Activated naive CD4-positive, alpha-beta T cell treated with anti-CD3 and anti-CD28 coated beads, Interleukin-2, amount 50 U/mL, for 24 hours (primary cell): ENCODE results near the gene TAGAP.

Experiments
- H3K27ac Mint-ChIP-seq: one replicate; pipeline ENCODE4 v1.8.0; 2021; ENCODE audit warnings: mild to moderate bottlenecking, mixed read lengths
- H3K27me3 Mint-ChIP-seq: one replicate; pipeline ENCODE4 v1.8.0; 2021; ENCODE audit warnings: mixed read lengths
- H3K36me3 Mint-ChIP-seq: one replicate; pipeline ENCODE4 v1.8.0; 2021; ENCODE audit warnings: mixed read lengths
- H3K4me1 Mint-ChIP-seq: one replicate; pipeline ENCODE4 v1.8.0; 2021; ENCODE audit warnings: mixed read lengths
- H3K4me3 Mint-ChIP-seq: one replicate; pipeline ENCODE4 v1.8.0; 2021; ENCODE audit warnings: mild to moderate bottlenecking, mixed read lengths
- H3K9me3 Mint-ChIP-seq: one replicate; pipeline ENCODE4 v1.8.0; 2021; ENCODE audit warnings: mixed read lengths

TAGAP gene

DNA sequence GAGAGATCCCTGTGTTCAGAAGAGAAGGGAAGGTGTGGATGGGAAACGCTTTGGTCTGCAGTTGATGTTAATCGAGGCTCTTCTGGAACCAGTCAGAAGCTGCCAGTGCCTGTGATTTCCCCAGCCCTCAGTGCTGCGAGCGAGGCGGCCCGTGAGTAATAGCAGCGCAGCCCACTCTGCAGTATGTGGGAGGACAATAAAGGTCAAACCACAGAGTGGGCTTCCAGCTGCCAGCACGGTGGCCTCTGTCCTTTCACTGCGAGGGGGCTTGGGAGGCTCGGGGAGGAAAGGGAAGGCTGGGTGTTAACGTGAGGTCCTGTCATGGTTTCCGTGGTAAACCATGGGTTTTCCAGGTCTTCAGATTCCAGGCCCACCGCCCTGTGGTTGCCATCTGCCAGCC lies 32.3 kb upstream of the TAGAP start:
- no peak overlapping the region for H3K27ac Mint-ChIP-seq
- H3K4me3 Mint-ChIP-seq, result no peak overlapping the region
- no peaks in the 10 kb centered on the region for H3K9me3 Mint-ChIP-seq
- no peaks in the 10 kb centered on the region for H3K27me3 Mint-ChIP-seq
- no peaks in the 10 kb centered on the region for H3K36me3 Mint-ChIP-seq
- peaks cover 52% of the 10 kb centered on the region for H3K4me1 Mint-ChIP-seq

DNA sequence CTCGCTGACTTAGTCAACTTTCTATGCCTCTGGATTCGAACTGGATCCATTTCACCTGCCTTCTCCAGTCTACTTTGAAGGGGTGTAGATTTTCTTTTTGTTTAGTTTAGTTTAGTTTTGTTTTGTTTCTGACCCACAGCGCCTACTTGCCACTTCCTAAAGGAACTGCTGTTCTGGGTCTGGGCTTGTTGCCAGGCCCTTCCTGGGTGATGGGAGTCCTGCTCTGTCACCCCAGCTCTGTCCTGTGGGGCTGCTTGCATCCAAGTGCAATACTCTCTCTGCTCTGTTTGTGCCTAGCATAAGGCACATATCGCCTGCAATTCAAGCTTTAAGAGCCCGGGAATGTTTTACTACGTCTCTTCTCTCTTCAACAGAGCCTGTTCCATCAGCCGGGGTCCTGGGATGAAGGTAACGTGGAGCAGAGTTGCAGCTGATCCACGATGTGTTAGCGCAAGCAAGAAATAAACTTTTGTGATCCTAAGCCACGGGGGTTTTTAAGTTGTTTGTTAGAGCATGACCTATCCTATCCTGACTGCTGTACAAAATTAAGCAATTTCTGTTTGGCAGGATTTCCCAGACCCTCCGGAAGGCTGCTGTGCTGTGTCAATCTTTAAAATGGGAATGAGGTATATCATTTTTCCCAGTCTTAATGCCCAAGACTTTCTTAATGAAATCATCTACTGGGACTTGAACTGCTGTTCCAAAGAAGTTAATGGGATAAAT lies 30.9 kb upstream of the TAGAP start:
- no peak overlapping the region for H3K4me3 Mint-ChIP-seq
- H3K27me3 Mint-ChIP-seq, result no peaks in the 10 kb centered on the region
- H3K36me3 Mint-ChIP-seq, result no peaks in the 10 kb centered on the region
- H3K27ac Mint-ChIP-seq, result peak overlapping the region; percentile 11
- H3K4me1 Mint-ChIP-seq, result peaks cover 50% of the 10 kb centered on the region
- H3K9me3 Mint-ChIP-seq, result no peaks in the 10 kb centered on the region

DNA sequence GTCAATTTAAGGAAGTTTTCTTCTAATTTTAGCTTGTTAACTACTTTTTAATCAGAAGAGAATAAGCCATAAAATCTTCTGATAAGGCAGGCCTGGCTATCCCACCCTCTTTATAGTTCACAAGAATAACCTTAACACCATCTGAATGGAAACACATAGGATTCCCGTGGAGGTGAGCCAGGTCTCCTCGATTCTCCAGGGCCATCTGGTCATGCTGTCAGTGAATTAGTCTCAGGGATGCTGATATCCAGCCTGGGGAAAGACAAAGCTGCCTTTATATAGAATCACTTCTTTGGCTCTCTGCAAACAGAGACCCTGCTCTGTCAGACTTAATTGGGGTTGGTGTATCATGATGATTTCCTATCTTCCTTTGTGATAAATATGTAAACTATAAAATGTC lies 30.1 kb upstream of the TAGAP start:
- Mint-ChIP-seq H3K9me3 (no peaks in the 10 kb centered on the region), H3K4me3 (no peak overlapping the region), H3K27ac (peak overlapping the region; percentile 37), H3K36me3 (no peaks in the 10 kb centered on the region), H3K27me3 (no peaks in the 10 kb centered on the region), H3K4me1 (peaks cover 46% of the 10 kb centered on the region)

DNA sequence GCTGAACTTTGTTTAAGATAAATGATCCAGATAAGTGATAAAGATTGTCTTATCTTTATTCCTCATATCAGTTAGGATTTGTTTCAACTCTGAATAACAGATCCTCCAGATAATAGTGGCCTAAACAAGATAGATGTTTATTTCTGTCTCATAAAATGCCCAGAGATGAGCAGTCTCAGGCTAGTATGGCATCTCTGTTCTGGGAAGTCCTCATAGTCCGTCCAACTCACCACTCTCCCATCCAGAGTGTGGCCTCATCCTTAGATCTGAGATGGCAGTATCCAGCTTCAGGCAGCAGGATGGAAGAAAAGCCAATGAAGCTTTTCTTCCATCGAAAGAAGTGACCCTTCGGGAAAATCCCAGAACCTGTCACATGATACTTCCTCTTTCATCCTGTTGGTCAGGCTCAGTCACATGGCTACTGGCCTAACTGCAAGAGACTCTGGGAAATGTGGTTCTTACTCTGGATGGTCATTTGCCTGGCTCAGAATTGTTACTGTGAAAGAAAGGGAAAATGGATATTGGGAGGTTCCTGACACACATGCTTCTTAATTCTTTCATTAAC lies 29.4 kb upstream of the TAGAP start:
- no peaks in the 10 kb centered on the region for H3K27me3 Mint-ChIP-seq
- no peak overlapping the region for H3K4me3 Mint-ChIP-seq
- H3K4me1 Mint-ChIP-seq, result peaks cover 46% of the 10 kb centered on the region
- H3K27ac Mint-ChIP-seq, result no peak overlapping the region
- no peaks in the 10 kb centered on the region for H3K36me3 Mint-ChIP-seq
- H3K9me3 Mint-ChIP-seq, result no peaks in the 10 kb centered on the region

DNA sequence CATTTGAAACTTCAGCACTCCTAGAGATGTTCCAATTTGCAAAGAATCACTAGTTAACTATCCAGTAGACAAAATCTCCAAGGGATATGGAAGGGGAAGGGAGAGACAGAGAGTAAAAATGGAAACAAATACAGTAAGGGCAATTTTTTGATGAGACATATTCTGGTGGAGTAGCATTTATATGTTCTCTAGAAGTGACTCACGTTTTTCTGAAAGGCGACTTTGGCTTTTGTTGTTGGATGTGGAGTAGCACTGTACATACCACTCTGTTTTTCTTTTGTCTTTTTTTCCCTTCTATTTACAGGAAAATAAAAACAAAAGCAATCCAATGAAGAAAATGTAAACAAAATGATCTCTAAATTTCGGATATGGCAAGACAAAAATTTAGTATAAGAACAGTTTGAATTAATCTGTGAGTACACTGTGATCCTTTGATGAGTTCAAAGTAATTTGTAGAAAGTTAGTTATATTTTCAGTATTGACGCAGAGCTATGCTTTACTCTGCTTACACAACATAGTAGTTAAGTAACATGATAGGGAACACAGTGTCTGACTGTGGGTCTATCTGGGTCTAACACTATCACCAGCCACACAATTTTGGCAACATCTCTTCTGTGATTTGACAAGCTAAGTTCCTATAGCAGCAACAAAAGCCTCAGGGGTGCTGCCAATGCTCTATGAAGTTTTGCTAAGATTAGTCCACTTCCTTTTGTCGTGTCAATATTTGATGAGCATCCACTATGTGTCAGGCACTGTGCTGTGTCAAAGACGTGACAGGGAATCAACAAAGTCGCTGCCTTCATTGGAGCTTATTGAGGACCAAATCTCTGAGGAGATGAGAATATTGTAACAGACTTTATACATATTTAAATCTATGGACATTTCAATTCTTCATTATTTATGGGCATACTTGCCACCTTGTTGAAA lies 27.3 kb upstream of the TAGAP start:
- Mint-ChIP-seq H3K4me3 (no peak overlapping the region), H3K36me3 (no peaks in the 10 kb centered on the region), H3K27me3 (no peaks in the 10 kb centered on the region), H3K9me3 (no peaks in the 10 kb centered on the region), H3K27ac (no peak overlapping the region), H3K4me1 (peaks cover 36% of the 10 kb centered on the region)

DNA sequence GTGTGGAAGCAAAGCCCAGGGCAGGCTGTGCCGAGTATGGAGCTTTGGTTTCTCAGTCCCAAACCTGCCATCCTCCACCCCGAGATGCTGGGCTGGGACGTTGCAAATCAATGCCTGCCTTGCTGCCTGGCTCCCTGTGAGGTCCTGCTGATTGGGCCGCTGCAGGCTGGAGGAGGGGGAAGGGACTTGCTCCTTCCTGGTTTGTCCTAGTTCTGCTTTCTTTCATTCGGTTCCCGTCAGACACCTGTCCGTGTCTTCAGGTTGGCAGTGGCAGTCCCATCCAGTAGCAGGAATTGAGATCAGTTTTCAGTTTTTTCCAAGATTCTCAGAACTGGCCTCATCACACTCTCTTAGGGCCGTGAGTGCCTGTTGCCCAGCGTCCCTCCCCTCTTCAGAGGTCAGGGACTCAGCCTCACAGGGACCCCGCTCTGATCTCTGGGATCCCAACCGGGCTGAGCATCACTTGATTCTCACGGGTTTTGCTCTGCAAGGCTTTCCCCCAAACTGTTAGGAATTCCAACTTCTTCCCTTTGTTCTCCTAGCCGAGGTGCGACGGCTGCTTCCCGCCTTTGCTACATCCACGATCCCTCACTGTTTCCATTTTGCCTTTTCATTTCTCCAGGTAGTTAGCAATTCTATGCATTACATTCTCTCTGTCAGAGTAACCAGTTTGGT lies 24.2 kb upstream of the TAGAP start:
- no peaks in the 10 kb centered on the region for H3K27me3 Mint-ChIP-seq
- no peak overlapping the region for H3K4me3 Mint-ChIP-seq
- no peaks in the 10 kb centered on the region for H3K9me3 Mint-ChIP-seq
- H3K4me1 Mint-ChIP-seq, result peaks cover 45% of the 10 kb centered on the region
- no peak overlapping the region for H3K27ac Mint-ChIP-seq
- peaks cover 2% of the 10 kb centered on the region for H3K36me3 Mint-ChIP-seq

DNA sequence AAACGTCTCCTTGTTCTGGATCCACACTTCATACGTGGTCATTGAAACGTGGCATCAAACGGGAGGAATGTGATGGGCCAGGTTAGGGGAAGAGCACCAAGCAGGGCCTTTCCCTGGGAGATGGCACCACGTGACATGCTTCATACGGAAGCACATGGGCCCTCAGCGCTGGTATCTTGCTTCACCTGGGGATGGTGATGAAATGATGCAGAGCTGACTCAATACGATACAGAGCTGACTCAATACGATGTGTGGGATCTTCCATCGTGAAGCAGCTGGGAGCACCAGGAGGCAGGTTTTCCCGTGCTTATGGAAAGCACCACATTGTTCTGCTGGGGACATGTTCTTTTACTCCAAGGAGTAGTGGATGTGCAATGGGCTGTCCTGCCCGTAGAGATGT lies 22.5 kb upstream of the TAGAP start:
- peaks cover 2% of the 10 kb centered on the region for H3K36me3 Mint-ChIP-seq
- no peaks in the 10 kb centered on the region for H3K27me3 Mint-ChIP-seq
- H3K4me3 Mint-ChIP-seq, result no peak overlapping the region

DNA sequence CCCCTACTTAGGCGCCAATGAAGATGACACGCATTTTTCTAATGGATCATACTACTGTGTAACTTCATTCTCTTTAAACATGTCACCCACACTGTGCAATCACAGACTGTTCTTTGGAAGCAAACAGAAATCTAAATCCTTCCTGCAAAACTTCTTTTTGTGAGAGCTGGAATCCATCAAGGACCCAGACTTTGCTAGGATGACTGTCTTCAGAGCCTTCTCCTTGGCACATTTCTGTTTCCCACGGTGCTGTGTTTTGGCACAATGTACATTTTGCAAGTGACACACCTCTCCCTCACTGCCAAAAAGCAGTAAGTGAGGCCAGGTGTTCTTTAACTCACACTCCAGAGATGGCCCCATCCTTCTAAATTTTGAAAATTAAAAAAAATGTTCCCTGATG lies 21.7 kb upstream of the TAGAP start:
- peaks cover 4% of the 10 kb centered on the region for H3K9me3 Mint-ChIP-seq
- no peak overlapping the region for H3K4me3 Mint-ChIP-seq
- no peaks in the 10 kb centered on the region for H3K27me3 Mint-ChIP-seq
- H3K4me1 Mint-ChIP-seq, result peaks cover 71% of the 10 kb centered on the region
- peaks cover 2% of the 10 kb centered on the region for H3K36me3 Mint-ChIP-seq
- H3K27ac Mint-ChIP-seq, result no peak overlapping the region

More for the DNA sequence above, 22.5 kb upstream of the TAGAP start:
- Mint-ChIP-seq H3K9me3 (peaks cover 4% of the 10 kb centered on the region), H3K4me1 (peaks cover 62% of the 10 kb centered on the region), H3K27ac (peak overlapping the region; percentile 57)

DNA sequence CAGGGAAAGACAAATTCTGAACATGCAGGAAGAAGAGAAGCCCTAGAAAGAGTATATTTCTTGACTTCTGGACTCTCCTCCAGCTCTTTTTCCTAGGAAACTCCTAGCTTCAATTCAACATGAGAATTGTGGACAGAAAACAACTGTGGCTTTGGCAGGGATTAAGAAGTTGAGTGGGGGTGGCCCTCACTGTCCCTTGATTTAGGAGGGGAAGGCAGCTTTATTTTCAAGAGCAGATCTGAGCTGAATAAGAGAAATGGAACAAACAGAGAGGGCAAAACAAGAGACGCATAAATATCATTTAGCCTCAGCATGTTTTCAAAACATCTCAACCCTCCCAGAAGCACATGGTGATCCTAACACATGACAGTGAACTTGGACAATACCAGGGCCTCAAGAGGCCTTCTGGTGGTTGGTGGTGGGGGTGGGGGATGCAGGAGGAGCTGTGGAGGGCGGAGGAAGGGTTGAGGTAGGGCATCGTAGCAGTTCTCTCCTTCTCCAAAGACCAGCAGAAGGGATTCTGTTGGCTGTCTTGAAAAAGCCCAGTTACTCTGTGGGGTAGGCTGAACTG lies 21.1 kb upstream of the TAGAP start:
- peaks cover 4% of the 10 kb centered on the region for H3K9me3 Mint-ChIP-seq
- no peaks in the 10 kb centered on the region for H3K27me3 Mint-ChIP-seq
- H3K36me3 Mint-ChIP-seq, result peaks cover 2% of the 10 kb centered on the region
- H3K27ac Mint-ChIP-seq, result peak overlapping the region; percentile 96
- H3K4me1 Mint-ChIP-seq, result peaks cover 77% of the 10 kb centered on the region
- no peak overlapping the region for H3K4me3 Mint-ChIP-seq

DNA sequence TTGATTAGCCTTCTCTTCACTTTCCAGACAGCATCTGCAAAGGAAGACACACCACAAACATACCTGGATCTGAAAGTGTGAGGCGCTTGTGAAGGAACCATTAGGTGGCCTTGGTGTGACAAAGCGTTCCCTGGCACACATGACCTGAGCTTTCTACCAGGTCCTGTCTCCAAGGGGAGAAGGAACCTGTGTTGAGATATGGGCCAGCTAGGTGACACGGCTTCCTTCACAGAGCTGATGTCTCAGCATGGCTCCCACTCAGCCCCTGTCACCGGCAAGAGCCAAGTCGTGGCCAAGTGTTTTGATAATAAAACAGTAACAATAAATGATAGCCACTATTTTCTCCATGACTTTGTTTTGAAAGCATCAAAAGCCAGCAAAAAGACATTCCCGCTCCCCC lies 20.3 kb upstream of the TAGAP start:
- Mint-ChIP-seq H3K4me1 (peaks cover 84% of the 10 kb centered on the region), H3K9me3 (peaks cover 4% of the 10 kb centered on the region), H3K27me3 (no peaks in the 10 kb centered on the region), H3K27ac (peak overlapping the region; percentile 96), H3K4me3 (peak overlapping the region; percentile 58), H3K36me3 (peaks cover 2% of the 10 kb centered on the region)

DNA sequence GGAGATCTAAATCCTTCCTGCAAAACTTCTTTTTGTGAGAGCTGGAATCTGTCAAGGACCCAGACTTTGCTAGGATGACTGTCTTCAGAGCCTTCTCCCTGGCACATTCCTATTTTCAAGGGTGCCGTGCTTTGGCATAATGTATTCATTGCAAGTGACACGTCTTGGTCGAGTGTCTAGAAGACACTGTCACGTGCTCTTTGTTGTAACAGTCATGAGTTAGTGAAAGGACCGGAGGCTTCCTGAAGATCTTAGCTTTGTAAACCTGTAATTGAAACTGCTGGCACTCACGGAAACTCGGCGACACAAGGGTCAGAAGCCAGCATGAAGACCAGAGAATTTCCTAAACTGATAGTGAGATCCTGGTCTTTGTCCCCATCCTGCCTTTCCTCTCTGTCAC lies 19.7 kb upstream of the TAGAP start:
- H3K4me1 Mint-ChIP-seq, result peaks cover 84% of the 10 kb centered on the region
- peaks cover 4% of the 10 kb centered on the region for H3K9me3 Mint-ChIP-seq
- H3K4me3 Mint-ChIP-seq, result peak overlapping the region; percentile 58
- peak overlapping the region; percentile 96 for H3K27ac Mint-ChIP-seq
- no peaks in the 10 kb centered on the region for H3K27me3 Mint-ChIP-seq
- H3K36me3 Mint-ChIP-seq, result peaks cover 2% of the 10 kb centered on the region

DNA sequence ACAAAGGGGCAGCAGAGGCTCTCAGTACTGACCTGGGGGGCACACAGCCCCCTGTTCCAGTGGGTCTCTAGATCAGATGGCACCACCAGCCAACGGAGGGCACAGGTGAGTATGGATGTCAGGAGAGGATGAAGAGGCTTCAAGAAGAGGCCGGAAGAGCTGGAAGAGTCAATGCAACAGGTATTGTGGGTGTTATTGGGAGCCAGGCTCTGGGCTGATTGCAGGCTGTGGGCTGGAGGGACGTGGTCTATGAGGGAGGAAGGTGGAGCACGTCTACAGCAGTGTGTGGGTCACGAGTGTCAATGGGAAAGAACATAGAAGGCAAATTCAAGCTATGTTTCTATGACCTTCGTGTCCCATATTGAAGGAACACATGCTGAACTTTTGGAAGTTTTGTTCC lies 18.8 kb upstream of the TAGAP start:
- Mint-ChIP-seq H3K27me3 (no peaks in the 10 kb centered on the region), H3K4me1 (peaks cover 90% of the 10 kb centered on the region), H3K9me3 (peaks cover 4% of the 10 kb centered on the region), H3K27ac (peak overlapping the region; percentile 96), H3K4me3 (peak overlapping the region; percentile 58), H3K36me3 (peaks cover 2% of the 10 kb centered on the region)

DNA sequence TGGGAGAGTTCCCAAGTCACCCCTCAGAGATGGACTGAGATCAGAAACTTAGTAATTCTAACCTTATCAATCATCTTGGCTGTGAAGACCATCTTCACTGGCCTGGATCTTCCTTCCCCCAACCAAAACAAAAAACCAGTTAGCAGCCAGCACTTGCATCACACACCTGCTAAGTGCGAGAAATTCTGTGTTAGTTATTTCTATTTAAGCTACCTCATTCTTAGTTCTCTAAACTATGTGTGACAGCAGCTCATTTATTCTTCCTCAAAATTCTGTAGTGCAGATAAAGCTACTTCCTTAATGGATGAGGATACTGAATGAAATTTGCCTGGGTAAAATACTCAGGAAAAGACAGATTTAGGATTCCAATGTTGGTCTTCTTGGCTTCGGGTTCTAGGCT lies 18.2 kb upstream of the TAGAP start:
- no peaks in the 10 kb centered on the region for H3K27me3 Mint-ChIP-seq
- H3K4me3 Mint-ChIP-seq, result peak overlapping the region; percentile 78
- H3K27ac Mint-ChIP-seq, result peak overlapping the region; percentile 96
- peaks cover 96% of the 10 kb centered on the region for H3K4me1 Mint-ChIP-seq
- H3K36me3 Mint-ChIP-seq, result peaks cover 2% of the 10 kb centered on the region
- H3K9me3 Mint-ChIP-seq, result peaks cover 4% of the 10 kb centered on the region

DNA sequence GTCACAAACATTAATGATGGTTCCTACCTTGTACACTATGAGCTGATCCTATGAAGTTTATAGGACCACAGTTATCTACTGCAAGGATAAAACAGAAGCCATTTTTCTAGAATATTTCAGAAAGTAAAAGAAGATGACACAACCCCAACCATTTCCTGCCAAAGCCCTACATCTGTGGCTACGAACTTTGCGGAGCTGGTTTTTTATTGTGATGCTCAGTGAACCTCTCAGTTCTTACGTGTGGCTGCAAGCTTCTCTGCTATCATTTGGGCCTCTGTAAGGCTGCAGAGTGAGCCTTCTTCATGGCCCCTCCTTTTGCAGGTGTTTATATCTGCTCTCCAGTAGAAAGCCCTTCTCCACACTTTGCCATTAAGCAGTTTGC lies 17.8 kb upstream of the TAGAP start:
- Mint-ChIP-seq H3K4me3 (peak overlapping the region; percentile 78), H3K9me3 (peaks cover 4% of the 10 kb centered on the region), H3K27ac (peak overlapping the region; percentile 96), H3K4me1 (peaks cover 98% of the 10 kb centered on the region), H3K36me3 (peaks cover 2% of the 10 kb centered on the region), H3K27me3 (no peaks in the 10 kb centered on the region)
